ENCODE data around the gene VPS13D. TPM values are rescaled to one million over a fixed set of nuclear protein-coding genes. Genes with fewer than 3 reads are reported as not detected.

VPS13D gene
- total RNA-seq, 1 donor from 2014 or later = 25.8 TPM

DNA sequence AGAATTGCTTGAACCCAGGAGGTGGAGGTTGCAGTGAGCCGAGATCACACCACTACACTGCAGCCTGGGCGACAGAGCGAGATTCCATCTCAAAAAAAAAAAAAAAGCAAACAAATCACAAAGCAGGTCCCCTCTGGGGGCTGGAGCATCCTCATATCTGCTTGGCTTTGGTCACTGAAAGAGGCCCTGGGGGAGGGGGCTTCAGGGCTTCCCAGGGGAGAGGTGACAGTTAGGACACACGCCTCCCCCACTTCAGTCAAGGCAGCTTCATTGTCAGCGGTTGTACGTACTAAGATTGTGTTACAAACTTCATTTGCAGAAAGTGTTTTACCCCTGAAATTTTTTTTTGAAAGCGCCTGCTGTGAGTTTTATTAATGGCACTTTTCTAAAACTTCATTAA is 257.7 kb downstream of the VPS13D start:
- no peaks in the 10 kb centered on the region for H3K36me3 ChIP-seq (ENCODE audit: control insufficient read depth, insufficient read depth, low read length)
- TF ChIP-seq, protein P1, sequence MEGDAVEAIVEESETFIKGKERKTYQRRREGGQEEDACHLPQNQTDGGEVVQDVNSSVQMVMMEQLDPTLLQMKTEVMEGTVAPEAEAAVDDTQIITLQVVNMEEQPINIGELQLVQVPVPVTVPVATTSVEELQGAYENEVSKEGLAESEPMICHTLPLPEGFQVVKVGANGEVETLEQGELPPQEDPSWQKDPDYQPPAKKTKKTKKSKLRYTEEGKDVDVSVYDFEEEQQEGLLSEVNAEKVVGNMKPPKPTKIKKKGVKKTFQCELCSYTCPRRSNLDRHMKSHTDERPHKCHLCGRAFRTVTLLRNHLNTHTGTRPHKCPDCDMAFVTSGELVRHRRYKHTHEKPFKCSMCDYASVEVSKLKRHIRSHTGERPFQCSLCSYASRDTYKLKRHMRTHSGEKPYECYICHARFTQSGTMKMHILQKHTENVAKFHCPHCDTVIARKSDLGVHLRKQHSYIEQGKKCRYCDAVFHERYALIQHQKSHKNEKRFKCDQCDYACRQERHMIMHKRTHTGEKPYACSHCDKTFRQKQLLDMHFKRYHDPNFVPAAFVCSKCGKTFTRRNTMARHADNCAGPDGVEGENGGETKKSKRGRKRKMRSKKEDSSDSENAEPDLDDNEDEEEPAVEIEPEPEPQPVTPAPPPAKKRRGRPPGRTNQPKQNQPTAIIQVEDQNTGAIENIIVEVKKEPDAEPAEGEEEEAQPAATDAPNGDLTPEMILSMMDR (IDR thresholded peaks at IDR 0.05; ENCODE audit: insufficient read depth, low read length, severe bottlenecking) = no peak
- FAIRE-seq (no peak), DNase-seq (ENCODE audit: low read depth) (no peak)
- H3K27me3 ChIP-seq (ENCODE audit: control insufficient read depth, insufficient read depth, low read length) = no peaks in the 10 kb centered on the region
- H3K4me3 ChIP-seq (ENCODE audit: low read depth, low read length) = no peak overlapping the region

DNA sequence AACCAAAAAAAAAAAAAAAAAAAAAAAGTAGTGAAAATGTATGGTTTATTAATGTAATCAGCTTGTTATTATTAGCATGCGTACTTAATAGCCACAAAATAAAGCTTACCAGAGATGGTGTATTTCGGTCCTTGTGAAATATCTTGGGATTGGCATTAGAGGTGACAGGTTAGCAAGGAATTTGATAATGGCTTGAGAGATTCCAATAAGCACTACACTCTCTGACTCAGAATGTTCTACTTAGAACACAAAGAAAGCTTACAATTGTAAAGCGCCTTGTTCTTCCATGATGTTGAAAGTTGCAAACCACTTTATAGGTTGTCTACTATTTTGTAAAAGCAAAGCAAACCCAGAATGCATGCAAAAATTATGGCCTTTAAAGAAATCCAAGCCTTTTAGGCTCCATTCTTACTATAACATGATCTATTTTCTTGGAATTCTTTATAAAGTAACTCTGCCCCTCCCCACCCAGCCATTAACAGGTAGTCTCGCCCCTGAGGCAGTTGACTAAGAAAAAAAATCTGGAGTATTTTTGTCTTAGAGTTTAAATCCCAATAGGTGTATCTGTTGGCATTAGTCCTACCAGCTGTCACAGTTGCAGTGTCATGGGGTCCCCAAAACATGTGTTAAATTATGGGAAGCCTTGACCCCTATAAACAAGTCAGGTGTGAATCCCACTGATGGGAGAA is 259.0 kb downstream of the VPS13D start:
- TF ChIP-seq, protein P1 (IDR thresholded peaks at IDR 0.05; ENCODE audit: insufficient read depth, low read length, severe bottlenecking) = no peak
- Histone ChIP-seq H3K27me3 (ENCODE audit: control insufficient read depth, insufficient read depth, low read length) (no peaks in the 10 kb centered on the region), H3K36me3 (ENCODE audit: control insufficient read depth, insufficient read depth, low read length) (no peaks in the 10 kb centered on the region), H3K4me3 (ENCODE audit: low read depth, low read length) (no peak overlapping the region)
- DNase-seq (ENCODE audit: low read depth) = peak; percentile 62
- FAIRE-seq = no peak

DNA sequence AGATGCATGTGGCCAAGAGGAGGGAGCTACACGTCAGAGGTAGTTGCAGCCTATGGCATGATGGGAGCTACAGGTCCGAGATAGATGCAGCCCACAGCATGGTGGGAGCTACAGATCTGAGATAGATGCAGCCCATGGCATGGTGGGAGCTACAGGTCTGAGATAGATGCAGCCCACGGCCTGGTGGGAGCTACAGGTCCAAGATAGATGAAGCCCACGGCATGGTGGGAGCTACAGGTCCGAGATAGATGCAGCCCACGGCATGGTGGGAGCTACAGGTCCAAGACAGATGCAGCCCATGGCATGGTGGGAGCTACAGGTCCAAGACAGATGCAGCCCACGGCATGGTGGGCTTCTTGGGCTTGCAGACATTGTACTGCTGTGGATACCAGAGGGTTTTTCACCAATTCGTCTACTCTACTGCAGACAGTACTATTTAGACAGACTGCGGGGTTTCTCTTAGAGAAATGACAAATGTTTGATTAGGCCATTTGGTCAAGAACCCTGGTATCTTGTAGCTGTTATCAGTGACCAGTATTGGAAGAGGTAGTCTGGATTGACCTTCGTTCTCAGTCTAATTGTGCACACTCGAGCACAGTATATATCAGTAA is 260.8 kb downstream of the VPS13D start:
- TF ChIP-seq, protein P1 (IDR thresholded peaks at IDR 0.05; ENCODE audit: insufficient read depth, low read length, severe bottlenecking) = no peak
- DNase-seq (ENCODE audit: low read depth) (no peak), FAIRE-seq (no peak)
- Histone ChIP-seq H3K27me3 (ENCODE audit: control insufficient read depth, insufficient read depth, low read length) (no peaks in the 10 kb centered on the region), H3K4me3 (ENCODE audit: low read depth, low read length) (no peak overlapping the region), H3K36me3 (ENCODE audit: control insufficient read depth, insufficient read depth, low read length) (no peaks in the 10 kb centered on the region)

DNA sequence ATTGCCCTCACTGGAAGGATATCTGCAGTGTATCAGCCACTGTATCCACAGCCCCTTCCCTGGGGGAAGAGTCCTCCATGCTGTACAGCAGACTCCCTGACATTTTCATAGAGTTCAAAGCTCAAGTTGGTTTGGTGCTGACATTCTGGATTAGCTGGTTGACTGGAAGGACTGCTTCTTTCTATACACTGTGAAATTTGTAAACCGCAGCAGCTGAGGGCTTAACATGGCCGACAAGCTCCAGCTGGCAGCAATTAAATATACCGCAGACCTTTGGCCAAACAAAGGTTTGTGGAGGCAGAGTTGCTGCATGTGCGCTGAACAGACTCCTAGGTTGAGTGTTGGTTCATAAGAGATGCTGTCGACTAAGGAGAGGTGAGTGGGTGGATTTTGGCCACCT is 261.8 kb downstream of the VPS13D start:
- DNase-seq (ENCODE audit: low read depth) (no peak), FAIRE-seq (no peak)
- no peaks in the 10 kb centered on the region for H3K27me3 ChIP-seq (ENCODE audit: control insufficient read depth, insufficient read depth, low read length)
- no peaks in the 10 kb centered on the region for H3K36me3 ChIP-seq (ENCODE audit: control insufficient read depth, insufficient read depth, low read length)
- no peak overlapping the region for H3K4me3 ChIP-seq (ENCODE audit: low read depth, low read length)
- TF ChIP-seq, protein P1 (IDR thresholded peaks at IDR 0.05; ENCODE audit: insufficient read depth, low read length, severe bottlenecking) = no peak

DNA sequence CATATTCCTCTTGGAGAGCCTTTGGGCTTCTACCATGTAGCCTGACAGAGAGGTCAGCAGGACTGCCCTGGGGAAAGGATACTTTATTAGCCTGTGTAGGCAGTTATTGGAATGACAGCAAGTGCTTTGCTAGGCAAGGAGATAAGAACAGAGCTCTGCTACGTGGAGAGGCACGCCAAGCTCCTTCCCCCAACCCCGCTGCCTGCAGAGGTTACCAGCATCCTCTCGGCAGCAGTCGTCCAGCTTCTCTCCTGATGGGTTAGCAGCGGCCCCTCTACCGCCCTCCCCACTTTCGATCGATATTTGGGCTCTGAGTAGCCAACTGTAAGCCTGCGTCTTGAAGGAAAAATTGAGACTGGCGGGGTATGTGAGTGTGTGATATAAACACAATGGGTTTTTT is 265.9 kb downstream of the VPS13D start:
- TF ChIP-seq, protein P1 (IDR thresholded peaks at IDR 0.05; ENCODE audit: insufficient read depth, low read length, severe bottlenecking) = no peak
- DNase-seq (ENCODE audit: low read depth) (no peak), FAIRE-seq (no peak)
- H3K36me3 ChIP-seq (ENCODE audit: control insufficient read depth, insufficient read depth, low read length) = peaks cover 2% of the 10 kb centered on the region
- no peaks in the 10 kb centered on the region for H3K27me3 ChIP-seq (ENCODE audit: control insufficient read depth, insufficient read depth, low read length)
- no peak overlapping the region for H3K4me3 ChIP-seq (ENCODE audit: low read depth, low read length)

All from bronchial epithelial cell (primary cell).